AML-193 (cell line): ENCODE measurements around the gene MRTFB.

Experiments used
- DNase-seq, 2 experiments: peaks; one replicate each; lab custom pipeline; 2025; lab: John Stamatoyannopoulos, UW

Gene MRTFB

GRCh38 chr16:14131774-14132695 is 60.9 kb downstream of the MRTFB start:
- DNase-seq: no peak

- no peak for DNase-seq
Observed at GRCh38 chr16:14132696-14133048, 61.6 kb downstream of the MRTFB start.

- no peak for DNase-seq
Observed at GRCh38 chr16:14133907-14134306, 62.8 kb downstream of the MRTFB start.

- DNase-seq: no peak
Observed at GRCh38 chr16:14135704-14136103, 64.6 kb downstream of the MRTFB start.

GRCh38 chr16:14139872-14140271 is 68.8 kb downstream of the MRTFB start:
- no peak for DNase-seq

GRCh38 chr16:14140923-14141322 is 69.8 kb downstream of the MRTFB start:
- no peak for DNase-seq

DNA sequence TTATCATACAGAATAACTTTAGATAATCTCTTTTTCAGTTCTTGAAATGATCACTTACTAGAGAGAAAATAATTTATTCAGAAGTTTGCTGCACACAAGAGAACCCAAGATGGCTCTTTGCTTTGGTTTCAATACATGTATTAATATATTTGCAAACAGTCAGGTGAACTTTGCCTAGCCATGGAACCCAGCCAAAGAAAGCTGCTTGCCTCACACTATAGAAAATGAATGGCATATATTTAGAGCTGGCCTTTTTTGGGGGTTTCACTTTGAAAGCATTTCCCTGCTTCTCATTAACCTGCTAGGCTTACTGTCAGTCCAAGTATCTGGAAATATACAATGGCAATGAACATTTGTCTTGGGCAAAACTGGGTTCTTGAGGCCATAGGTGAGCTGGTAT is 75.3 kb downstream of the MRTFB start:
- DNase-seq: no peak

DNA sequence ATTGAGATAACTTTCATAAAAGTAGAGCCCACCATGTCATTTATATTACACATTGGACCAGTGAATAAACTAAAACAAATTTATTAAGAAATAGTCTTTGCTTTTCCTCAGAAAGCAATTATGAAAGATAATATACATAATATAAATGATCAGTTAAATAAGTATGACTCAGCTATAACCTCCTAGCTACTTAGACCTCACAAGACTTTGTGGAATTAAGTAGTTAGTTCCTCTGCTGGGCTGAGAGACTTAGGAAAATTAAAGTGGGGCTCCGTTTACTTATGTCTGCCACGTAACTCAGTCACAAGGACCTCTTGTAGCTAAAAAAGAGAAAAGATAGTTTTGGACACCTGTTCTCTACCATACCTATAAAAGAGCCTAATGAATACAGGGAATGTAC is 76.9 kb downstream of the MRTFB start:
- no peak for DNase-seq

DNA sequence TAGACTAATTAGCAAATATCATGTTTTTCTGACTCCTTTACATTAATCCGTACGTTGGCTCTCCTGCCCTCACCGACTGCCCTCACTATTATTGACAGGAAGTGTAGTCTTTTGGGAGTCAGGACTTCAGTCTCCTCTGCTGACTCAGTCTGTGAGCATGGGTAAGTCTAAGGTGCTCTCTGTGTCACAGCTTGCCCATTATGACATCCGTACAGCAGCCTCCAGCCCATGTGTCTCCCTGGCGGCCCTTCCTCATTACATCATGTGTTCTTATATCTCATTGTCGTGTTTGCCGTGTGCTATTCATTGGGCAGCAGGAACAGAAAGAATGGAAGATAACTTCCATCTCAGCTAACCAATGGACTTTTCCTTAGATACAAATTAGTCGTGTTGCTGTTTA is 77.5 kb downstream of the MRTFB start:
- no peak for DNase-seq

DNA sequence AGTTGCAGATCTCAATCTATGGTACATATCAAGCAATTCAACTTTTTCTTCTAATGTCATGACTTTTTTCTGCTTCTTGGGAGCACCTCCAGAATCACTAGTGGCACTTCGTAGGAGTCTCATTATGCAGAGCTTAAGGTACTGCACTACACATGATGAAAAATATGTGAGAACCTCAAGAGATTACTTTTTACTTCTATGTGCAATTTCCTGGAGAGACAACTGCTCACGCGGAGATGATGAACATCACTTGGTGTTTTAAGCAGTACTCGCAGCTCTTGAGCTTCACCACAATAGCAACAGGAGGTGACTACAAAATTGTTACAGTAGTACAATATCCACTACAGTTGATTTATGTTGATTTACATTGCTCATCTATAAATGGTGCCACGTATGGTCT is 79.7 kb downstream of the MRTFB start:
- no peak for DNase-seq

DNA sequence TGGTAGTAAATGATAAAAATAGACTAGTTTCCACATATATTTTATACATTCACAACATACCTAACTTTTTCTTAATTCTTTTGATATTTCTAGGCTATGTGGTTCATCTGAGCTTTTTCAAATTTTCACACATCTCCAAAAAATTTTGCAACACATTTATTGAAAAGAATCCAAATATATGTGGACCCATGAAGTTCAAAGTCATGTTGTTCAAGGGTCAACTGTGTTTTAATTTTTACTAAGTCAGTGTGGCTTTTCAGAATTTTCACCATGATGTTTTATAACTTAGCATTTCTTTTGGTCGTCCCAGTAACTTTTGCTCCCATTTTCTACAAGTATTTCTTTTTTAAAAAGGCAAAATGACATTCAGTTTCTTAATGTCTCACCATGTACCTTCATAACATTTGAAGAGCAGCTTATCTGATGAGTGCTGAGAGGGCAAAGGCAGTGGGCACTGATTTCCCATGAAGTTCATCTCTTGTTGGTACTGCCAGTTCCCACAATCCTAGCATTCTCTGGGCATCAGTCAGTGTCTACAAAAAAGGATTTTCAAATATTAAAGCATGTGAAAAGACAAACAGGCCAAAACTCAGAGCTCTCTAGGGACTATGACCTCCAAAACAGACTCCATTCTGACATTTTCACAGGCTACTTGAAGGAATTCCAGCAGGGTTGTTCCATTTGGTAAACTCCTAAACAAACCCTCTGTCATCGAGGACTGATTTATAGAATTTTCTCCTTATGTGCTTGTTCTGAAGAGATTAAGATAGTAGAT is 80.3 kb downstream of the MRTFB start:
- DNase-seq: no peak

DNA sequence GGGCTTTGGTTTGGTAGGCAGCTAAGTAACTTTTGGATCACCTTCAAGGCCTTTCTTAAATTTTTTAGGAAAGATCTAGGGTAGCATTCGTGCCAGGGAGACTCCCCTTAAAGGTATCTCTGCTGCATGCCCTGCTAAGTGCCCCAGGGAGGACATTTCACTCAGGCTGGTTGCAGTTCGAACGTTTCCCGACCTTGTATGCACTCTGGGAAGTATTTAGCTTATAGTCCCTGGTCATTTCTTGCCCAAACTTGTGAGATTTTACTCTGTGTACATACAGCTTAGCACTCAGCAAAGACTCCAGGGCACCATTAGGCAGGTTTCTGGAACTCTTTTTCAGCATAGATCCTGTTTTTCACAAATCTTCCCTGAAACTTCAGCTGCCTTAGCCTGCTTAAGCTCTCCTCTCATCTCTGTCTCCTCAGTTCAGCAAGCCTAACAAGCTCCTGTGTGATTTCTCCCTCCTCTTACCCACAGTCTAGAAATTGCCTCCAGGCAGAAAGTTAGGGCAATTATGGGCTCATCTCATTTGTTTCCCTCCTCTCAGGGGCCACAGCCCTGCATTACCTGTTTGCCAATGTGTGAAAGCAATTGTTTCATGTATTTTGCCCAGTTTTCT is 84.6 kb downstream of the MRTFB start:
- DNase-seq: no peak

DNA sequence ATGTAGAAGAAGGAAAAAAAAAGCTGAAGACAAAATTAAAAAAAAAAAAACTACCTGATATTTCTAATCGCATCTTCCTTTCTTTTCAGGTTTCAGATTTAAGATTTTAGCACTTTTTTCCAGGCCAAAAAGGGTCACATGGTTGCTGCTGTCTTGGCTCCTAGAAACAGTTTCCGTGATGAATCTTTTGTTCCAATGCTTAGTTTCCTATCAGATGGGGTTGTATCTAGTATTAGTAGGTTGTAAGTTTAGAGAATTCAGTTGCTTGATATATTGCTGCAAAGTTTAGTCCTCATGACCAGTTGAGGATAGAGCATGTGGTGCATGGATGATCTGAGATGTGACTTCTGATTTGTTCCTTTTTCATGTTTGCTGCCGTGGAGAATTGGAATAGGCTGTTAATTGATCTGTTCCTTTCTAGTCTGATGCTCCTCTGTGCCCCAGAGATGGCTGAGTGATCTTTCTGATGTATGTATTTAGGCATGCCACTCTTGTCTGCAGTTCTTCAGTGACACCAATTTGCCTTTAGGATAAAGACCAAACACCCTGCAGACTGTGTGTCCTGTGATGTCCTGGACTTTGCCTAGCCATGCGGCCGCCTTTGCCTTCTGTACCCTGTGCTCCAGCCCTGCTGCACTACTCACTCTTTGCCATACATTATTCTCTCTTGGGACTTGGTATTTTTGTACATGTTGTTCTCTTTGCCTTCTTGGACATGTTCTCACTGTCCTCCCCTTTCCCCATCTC is 94.0 kb downstream of the MRTFB start:
- DNase-seq: no peak

DNA sequence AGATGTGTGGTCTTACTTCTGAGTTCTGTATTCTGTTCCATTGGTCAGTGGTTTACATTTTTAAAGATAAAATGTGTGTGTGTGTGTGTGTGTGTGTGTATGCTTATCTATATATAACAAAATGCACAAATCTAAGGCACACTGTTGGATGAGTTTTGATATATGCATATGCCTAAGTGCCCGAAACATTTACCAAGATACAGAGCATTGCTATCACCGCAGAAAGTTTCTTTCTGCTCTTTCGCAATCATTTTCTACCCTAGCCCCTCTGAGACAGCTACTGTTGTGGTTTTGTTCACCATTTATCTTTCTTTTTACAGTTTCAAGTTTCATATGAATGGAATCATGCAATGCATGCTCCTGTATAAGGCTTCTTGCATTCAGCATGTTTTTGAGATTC is 97.0 kb downstream of the MRTFB start:
- no peak for DNase-seq

DNA sequence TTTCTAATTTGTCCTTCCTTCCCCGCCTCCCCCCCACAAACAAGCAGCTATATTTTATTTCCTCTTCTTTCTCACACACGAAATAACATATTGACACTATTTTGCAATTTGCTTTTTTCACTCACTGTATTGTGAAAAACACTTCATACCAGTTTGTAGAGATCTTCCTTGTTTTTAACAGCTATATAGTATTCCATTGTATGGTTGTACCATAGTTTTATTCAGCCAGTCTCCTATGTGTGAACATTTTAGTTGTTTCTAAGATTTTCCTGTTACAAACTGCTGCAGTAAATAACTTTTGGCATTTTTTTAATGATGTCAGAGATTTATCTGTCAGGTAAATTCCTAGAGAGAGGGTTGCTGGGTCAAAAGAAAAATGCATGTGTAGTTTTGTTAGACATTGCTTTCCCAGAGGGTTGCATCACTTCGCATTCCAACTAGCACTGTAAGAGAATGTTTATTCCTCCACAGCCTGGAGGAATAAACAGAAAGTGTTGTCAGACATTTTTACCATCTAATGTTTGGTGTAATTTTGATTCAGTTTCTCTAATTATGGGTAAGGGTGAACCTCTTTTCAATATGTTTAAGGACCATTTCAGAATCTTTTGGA is 101.2 kb downstream of the MRTFB start:
- DNase-seq: no peak

DNA sequence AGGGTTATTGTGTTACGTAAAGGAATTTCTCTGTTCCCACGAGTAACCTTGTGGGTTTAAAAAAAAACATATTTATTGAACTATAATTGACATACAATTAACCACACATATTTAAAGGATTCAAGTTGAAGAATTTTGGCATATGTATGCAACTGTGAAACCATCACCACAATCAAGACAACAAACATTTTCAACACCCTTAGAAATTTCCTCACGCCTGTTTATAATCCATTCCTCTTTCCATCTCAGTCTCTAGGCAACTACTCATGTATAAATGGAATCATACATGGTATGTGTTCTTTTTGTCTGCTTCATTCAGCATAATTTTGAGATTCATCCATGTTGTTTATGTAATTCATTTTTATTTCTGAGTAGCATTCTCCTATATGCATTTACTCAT is 104.0 kb downstream of the MRTFB start:
- no peak for DNase-seq

DNA sequence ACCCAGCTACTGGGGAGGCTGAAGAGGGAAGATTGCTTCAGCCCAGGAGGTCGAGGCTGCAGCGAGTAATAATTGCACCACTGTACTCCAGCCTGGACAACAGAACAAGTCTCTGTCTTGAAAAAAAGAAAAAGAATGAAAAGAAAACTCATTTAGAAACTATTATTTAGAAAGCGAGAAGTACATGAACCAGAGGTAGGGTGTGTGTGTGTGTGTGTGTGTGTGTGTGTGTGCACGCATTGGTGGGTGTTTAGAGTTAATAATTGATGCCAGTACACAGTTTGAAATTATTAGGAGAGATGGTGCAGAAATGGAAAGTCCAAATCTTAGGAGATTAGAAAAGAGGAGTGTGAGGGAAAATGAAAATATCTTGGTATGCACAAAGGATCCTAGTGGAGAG is 106.6 kb downstream of the MRTFB start:
- no peak for DNase-seq

- no peak for DNase-seq
Observed at GRCh38 chr16:14179116-14179515, 108.0 kb downstream of the MRTFB start.

GRCh38 chr16:14180481-14180944 is 109.4 kb downstream of the MRTFB start:
- DNase-seq: no peak

DNA sequence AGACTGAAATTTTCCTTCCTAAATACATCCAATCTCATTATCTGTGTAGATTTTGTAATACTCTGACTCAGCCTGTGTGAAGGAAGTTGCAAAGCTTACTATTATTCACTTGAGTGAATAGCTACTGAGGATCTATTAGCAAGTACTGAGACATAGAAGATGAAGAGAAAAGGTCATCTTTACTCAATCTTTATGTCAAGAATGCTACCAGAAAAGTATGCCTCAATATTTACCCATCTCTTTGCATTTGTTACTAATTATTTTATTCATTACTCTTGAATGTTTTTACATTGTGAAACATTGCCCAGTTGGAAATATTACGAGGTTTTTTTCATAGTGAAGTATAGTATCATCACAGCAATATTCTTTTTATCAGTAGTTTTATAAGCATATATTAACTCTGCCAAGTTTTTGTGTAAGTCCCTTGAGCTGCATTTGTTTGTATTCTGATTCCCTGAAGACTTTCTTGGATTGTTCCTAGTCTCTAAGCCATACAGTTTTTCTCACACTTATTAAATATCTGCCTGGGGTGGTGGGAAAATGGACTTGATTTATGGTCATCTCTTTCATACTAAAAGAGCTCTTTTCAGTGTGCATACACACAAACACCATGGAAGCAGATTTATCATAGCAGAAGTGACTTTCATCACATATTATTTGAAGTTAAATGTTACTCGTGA is 110.4 kb downstream of the MRTFB start:
- DNase-seq: peak; percentile 59 to 62

GRCh38 chr16:14182999-14183398 is 111.9 kb downstream of the MRTFB start:
- DNase-seq: no peak
